Thyroid gland (tissue), 4 donors: ENCODE results near the gene CACNA2D3. TPM values are rescaled to one million over a fixed set of nuclear protein-coding genes. Genes with fewer than 3 reads are reported as not detected.

Experiments
- DNase-seq, 2 donors: peaks; one replicate each; pipeline ENCODE4 v3.0.0-alpha.2; 2019
- H3K27ac ChIP-seq, 3 donors: fragments of 200-600 bp; sonication (generic); 1 replicate in 2 of 3; 2 replicates in 1 of 3; pipeline ENCODE4 v1.5.1; 2016 to 2019; ENCODE audit warnings: mild to moderate bottlenecking in 1 of 3, moderate library complexity in 1 of 3
- H3K27me3 ChIP-seq: fragments of 200-600 bp; sonication (generic); one replicate; pipeline ENCODE4 v1.5.1; 2019
- H3K36me3 ChIP-seq, 2 donors: fragments of 200-600 bp; sonication (generic); one replicate each; pipeline ENCODE4 v1.5.1; 2016 to 2019
- H3K4me1 ChIP-seq, 2 donors: fragments of 200-600 bp; sonication (generic); one replicate each; pipeline ENCODE4 v1.5.1; 2017 to 2019
- H3K4me3 ChIP-seq, 3 donors: fragments of 200-600 bp; sonication (generic); replicated peaks in 1 of 3; 1 replicate in 2 of 3; 2 replicates in 1 of 3; pipeline ENCODE4 v1.5.1; 2016; ENCODE audit warnings: mild to moderate bottlenecking in 1 of 3
- H3K9me3 ChIP-seq: fragments of 200-600 bp; sonication (generic); one replicate; pipeline ENCODE4 v1.5.1; 2017
- POLR2A ChIP-seq, 2 donors: fragments of 450-650 bp; IDR thresholded peaks; one replicate each; pipeline ENCODE4 v1.6.1; 2017; ENCODE audit warnings: antibody characterized with exemption in 2 of 2, mild to moderate bottlenecking in 2 of 2, moderate library complexity in 1 of 2
- WGBS, 2 donors: methylation state at CpG; one replicate each; pipeline ENCODE4 v1.1.5; 2017; 5-methylcytosine and 5-hydroxymethylcytosine counted together
- intact Hi-C: fragments of 100-400 bp; cut with DNase I; formaldehyde crosslinking; loops from one replicate; pipeline ENCODE4 v1.15.1; 2023
- total RNA-seq, 4 donors: library from RNA; depleted of rRNA; stranded (reverse); fragments of >200 nt; gene quantifications; one replicate each; pipeline ENCODE4 v1.2.3, GENCODE V29; 2016
- TF ChIP-seq, protein P1 (sequence below), 6 experiments: fragments of 200-600 bp in 3 of 6; fragments of 450-650 bp in 3 of 6; sonication (generic) in 3 of 6; IDR thresholded peaks; one replicate each; pipeline ENCODE4 v1.5.1; 2016 to 2019; ENCODE audit warnings: antibody characterized with exemption in 6 of 6, mild to moderate bottlenecking in 2 of 6, inconsistent platforms in 1 of 6, moderate library complexity in 1 of 6

CACNA2D3 gene
- total RNA-seq, 4 donors from 2014 or later = 2.9 to 4.8 (median 4.5) TPM

DNA sequence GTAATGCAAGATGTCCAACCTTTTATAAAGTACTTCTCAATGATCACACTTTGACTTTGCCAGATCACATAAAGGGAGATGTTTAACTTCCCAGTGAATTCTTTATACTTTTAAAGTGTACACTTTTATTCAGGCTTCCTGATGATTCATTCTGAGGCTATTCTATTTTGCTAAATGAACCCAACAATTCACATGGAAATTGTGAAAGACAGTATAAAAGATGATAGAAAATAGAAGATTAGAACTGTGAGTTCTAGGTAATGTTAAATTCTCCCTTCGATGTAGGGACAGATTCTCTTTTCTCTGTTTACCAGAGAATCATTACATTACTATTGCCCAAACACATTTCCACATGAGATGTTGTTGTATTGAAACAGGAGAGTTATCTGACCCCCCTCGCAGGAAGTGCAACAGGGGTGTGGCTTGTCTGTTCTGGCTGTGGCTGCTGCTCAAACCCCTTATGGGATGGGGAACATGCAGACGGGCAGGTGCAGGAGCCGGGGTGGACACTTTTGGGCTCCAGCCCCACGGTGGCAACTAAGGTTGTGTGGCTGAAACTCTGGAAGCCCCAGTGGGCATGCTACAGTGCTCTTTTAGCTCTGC, 936.8 kb downstream of the CACNA2D3 start:
- no peak for DNase-seq
- Histone ChIP-seq H3K4me3 (no peak overlapping the region), H3K9me3 (no peaks in the 10 kb centered on the region), H3K27me3 (no peaks in the 10 kb centered on the region), H3K27ac (no peak overlapping the region), H3K4me1 (no peaks in the 10 kb centered on the region), H3K36me3 (no peaks in the 10 kb centered on the region)
- intact Hi-C loops = no loop called here
- WGBS, 2 donors = 86 to 87% methylated on average over 5 of the region's 5 CpGs
- no peak for TF ChIP-seq POLR2A (IDR thresholded peaks at IDR 0.05)
- TF ChIP-seq, protein P1, sequence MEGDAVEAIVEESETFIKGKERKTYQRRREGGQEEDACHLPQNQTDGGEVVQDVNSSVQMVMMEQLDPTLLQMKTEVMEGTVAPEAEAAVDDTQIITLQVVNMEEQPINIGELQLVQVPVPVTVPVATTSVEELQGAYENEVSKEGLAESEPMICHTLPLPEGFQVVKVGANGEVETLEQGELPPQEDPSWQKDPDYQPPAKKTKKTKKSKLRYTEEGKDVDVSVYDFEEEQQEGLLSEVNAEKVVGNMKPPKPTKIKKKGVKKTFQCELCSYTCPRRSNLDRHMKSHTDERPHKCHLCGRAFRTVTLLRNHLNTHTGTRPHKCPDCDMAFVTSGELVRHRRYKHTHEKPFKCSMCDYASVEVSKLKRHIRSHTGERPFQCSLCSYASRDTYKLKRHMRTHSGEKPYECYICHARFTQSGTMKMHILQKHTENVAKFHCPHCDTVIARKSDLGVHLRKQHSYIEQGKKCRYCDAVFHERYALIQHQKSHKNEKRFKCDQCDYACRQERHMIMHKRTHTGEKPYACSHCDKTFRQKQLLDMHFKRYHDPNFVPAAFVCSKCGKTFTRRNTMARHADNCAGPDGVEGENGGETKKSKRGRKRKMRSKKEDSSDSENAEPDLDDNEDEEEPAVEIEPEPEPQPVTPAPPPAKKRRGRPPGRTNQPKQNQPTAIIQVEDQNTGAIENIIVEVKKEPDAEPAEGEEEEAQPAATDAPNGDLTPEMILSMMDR (IDR thresholded peaks at IDR 0.05) = no peak

DNA sequence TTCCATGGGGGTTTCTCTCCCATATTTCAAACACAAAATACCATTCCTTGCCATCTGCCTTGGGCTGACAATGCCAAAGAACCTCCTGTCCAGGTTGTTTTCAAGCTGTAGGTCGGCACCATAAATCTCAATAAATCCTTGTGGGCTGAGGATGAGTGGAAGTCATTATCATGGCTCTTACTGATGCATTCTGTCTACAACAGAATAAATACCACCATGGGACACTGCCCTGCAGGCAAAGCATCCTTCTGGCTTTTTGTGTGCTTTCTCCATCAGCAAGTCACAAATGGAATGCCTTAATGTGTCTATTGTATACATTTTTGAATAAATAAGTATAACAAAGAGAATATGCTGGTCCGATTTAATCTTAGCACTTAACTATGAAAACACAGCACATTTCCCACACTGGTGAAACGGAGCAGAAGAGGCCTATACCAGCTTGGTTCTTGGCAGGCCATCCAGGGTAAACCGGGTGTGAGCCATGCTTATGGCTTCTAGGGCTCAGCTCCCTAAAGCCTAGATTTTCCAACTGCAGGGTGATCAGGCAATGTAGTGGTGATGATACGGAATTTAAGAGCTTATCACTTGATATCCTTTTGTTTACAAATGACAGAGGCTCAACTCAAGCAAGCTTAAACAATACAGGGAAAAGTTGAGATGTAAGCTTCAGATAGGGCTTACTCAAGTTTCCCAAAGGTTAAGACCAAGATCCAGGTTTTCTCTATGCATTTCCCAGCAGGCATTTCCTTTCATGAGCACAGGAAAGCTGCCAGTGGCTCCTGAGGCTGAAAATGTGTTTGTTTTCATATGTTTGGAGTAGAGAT, 938.8 kb downstream of the CACNA2D3 start:
- TF ChIP-seq, protein P1 (IDR thresholded peaks at IDR 0.05) = no peak
- no peak for TF ChIP-seq POLR2A (IDR thresholded peaks at IDR 0.05)
- no peaks in the 10 kb centered on the region for H3K9me3 ChIP-seq
- 63 to 74% methylated on average over 5 of the region's 5 CpGs for WGBS, 2 donors

DNA sequence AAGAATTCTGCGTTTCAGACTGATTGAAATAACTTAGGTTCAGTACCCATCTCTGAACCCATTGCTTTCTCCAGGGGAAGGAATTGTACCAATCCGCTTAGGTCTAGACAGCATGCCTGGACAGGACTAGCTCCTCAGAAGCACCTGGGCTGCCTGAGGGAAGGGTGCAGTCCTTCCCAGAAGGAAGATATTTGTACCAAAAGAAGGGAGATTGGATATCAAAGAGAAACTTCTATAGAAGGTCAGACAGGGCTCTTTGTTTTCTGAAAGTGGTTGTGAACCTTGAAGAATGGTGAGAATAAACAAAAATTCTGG, 939.3 kb downstream of the CACNA2D3 start:
- H3K4me3 ChIP-seq = no peak overlapping the region
- DNase-seq = no peak
- no peaks in the 10 kb centered on the region for H3K9me3 ChIP-seq
- no peaks in the 10 kb centered on the region for H3K4me1 ChIP-seq
- H3K36me3 ChIP-seq = no peaks in the 10 kb centered on the region
- no peak overlapping the region for H3K27ac ChIP-seq
- 71% methylated on average over 2 of the region's 2 CpGs for WGBS, 2 donors
- H3K27me3 ChIP-seq = no peaks in the 10 kb centered on the region
- TF ChIP-seq, protein P1 (IDR thresholded peaks at IDR 0.05) = no peak
- TF ChIP-seq POLR2A (IDR thresholded peaks at IDR 0.05) = no peak
- intact Hi-C loops = no loop called here

More for the DNA sequence above, 938.8 kb downstream of the CACNA2D3 start:
- Histone ChIP-seq H3K27ac (no peak overlapping the region), H3K27me3 (no peaks in the 10 kb centered on the region), H3K4me3 (no peak overlapping the region), H3K4me1 (no peaks in the 10 kb centered on the region), H3K36me3 (no peaks in the 10 kb centered on the region)
- no peak for DNase-seq
- intact Hi-C loops = no loop called here

DNA sequence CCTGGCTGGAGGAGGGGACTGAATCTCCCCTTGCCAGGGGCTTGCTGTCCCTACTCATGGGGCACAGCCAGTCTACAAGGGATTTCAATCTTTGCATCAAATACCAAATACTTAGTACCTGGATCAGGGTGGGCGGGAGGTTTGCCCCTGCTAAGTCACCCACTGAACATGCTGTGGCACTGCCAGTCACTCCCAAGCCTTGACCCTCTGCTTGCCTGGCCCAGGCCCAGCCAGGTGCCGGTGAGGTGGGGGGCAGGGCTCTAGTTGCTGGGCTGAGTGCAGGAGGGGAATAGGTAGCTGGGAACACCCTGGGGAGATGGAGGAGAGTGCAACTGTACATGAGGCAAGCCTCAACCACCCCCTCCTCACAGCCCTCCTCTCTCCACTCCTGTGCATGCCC, 941.8 kb downstream of the CACNA2D3 start:
- no peaks in the 10 kb centered on the region for H3K27me3 ChIP-seq
- H3K4me3 ChIP-seq = no peak overlapping the region
- TF ChIP-seq, protein P1 (IDR thresholded peaks at IDR 0.05) = no peak
- TF ChIP-seq POLR2A (IDR thresholded peaks at IDR 0.05) = no peak
- H3K27ac ChIP-seq = no peak overlapping the region
- H3K9me3 ChIP-seq = no peaks in the 10 kb centered on the region
- DNase-seq = no peak
- H3K4me1 ChIP-seq = no peaks in the 10 kb centered on the region
- intact Hi-C loops = no loop called here
- WGBS, 2 donors = 94 to 100% methylated on average over 2 of the region's 2 CpGs
- H3K36me3 ChIP-seq = no peaks in the 10 kb centered on the region

DNA sequence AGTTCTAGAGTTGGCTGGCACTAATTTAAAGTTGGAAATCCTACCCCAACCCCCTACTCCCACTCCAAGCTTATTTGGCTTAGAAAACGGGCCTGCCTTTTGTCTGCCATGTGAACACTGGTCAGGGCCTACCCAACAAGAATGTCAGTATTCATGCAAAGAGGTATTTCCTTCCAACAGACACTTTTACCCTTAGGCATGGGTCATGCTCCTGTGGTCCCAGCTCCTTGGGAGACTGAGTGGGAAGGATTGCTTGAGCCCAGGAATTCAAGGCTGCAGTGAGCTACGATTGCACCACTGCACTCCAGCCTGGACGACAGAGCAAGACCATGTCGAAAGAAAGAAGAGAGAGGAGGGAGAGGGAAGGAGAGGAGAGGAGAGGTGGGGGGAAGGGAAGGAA, 943.0 kb downstream of the CACNA2D3 start:
- no peak for DNase-seq
- Histone ChIP-seq H3K9me3 (no peaks in the 10 kb centered on the region), H3K27ac (no peak overlapping the region), H3K4me1 (no peaks in the 10 kb centered on the region), H3K4me3 (no peak overlapping the region), H3K36me3 (no peaks in the 10 kb centered on the region), H3K27me3 (no peaks in the 10 kb centered on the region)
- no peak for TF ChIP-seq POLR2A (IDR thresholded peaks at IDR 0.05)
- TF ChIP-seq, protein P1 (IDR thresholded peaks at IDR 0.05) = no peak
- WGBS, 2 donors = 79 to 83% methylated on average over 4 of the region's 4 CpGs
- intact Hi-C loops = no loop called here
